DMS79 treated with DMSO at 0.1 percent for 48 hours (cell line): ENCODE data around the gene TTYH2.
"Not testable (repeated sequence)": the region's sequence is repeated elsewhere in the genome, so short reads cannot be mapped to it uniquely, and the experiment has no call there.

ENCODE experiments used
- DNase-seq: peaks from one replicate; lab custom pipeline; 2025; lab: John Stamatoyannopoulos, UW

Gene TTYH2

GRCh38 chr17:74267054-74267453 is 53.7 kb downstream of the TTYH2 start:
- not testable (repeated sequence) for DNase-seq

GRCh38 chr17:74267579-74267978 is 54.2 kb downstream of the TTYH2 start:
- no peak for DNase-seq

- DNase-seq = peak; percentile 56
These were observed 54.7 kb downstream of the TTYH2 start for GRCh38 chr17:74267987-74268499.

GRCh38 chr17:74268558-74268957 is 55.2 kb downstream of the TTYH2 start:
- DNase-seq = peak; percentile 45

- no peak for DNase-seq
These were observed 57.0 kb downstream of the TTYH2 start for GRCh38 chr17:74270333-74270732.

GRCh38 chr17:74271281-74271680 is 57.9 kb downstream of the TTYH2 start:
- no peak for DNase-seq

- no peak for DNase-seq
These were observed 58.7 kb downstream of the TTYH2 start for GRCh38 chr17:74271901-74272561.

GRCh38 chr17:74272731-74273201 is 59.4 kb downstream of the TTYH2 start:
- no peak for DNase-seq

- peak; percentile 31 for DNase-seq
These were observed 60.8 kb downstream of the TTYH2 start, which contains the start of gene DNAI2 for GRCh38 chr17:74274060-74274708. Gene DNAI2, plus strand, starts transcription at chr17:74274234. Its CDS starts 7,584 bp downstream, at chr17:74281818.

- DNase-seq = peak; percentile 63
These were observed 61.5 kb downstream of the TTYH2 start for GRCh38 chr17:74274709-74275340.

- DNase-seq = no peak
These were observed 62.7 kb downstream of the TTYH2 start for GRCh38 chr17:74276051-74276476.

GRCh38 chr17:74276541-74277009 is 63.2 kb downstream of the TTYH2 start:
- no peak for DNase-seq

GRCh38 chr17:74277935-74278334 is 64.6 kb downstream of the TTYH2 start:
- DNase-seq = no peak

- DNase-seq = not testable (repeated sequence)
These were observed 66.2 kb downstream of the TTYH2 start for GRCh38 chr17:74279617-74280016.

GRCh38 chr17:74280093-74280513 is 66.7 kb downstream of the TTYH2 start:
- no peak for DNase-seq

GRCh38 chr17:74281799-74282198 is 68.4 kb downstream of the TTYH2 start:
- DNase-seq = no peak

- not testable (repeated sequence) for DNase-seq
These were observed 68.9 kb downstream of the TTYH2 start for GRCh38 chr17:74282274-74282586.

- DNase-seq = no peak
These were observed 69.4 kb downstream of the TTYH2 start for GRCh38 chr17:74282587-74283370.

- no peak for DNase-seq
These were observed 70.0 kb downstream of the TTYH2 start for GRCh38 chr17:74283371-74283673.

- no peak for DNase-seq
These were observed 73.7 kb downstream of the TTYH2 start for GRCh38 chr17:74287031-74287602.

- no peak for DNase-seq
These were observed 75.4 kb downstream of the TTYH2 start for GRCh38 chr17:74288785-74289184.

GRCh38 chr17:74289688-74290087 is 76.3 kb downstream of the TTYH2 start:
- DNase-seq = no peak
